Uterus (tissue), 4 donors: ENCODE results near the gene CNNM2. TPM values are rescaled to one million over a fixed set of nuclear protein-coding genes. Genes with fewer than 3 reads are reported as not detected.

Source experiments
- DNase-seq, 2 donors: peaks; one replicate each; pipeline ENCODE4 v3.0.0-alpha.2; 2019 to 2020
- H3K27ac ChIP-seq, 2 donors: fragments of 200-600 bp; sonication (generic); 1 replicate in 1 of 2; 2 replicates in 1 of 2; pipeline ENCODE4 v1.5.1; 2016 to 2018
- H3K27me3 ChIP-seq, 2 donors: fragments of 200-600 bp; sonication (generic); one replicate each; pipeline ENCODE4 v1.5.1; 2018 to 2019; ENCODE audit warnings: control low read depth in 1 of 2
- H3K36me3 ChIP-seq, 2 donors: fragments of 200-600 bp; sonication (generic); one replicate each; pipeline ENCODE4 v1.5.1; 2019; ENCODE audit warnings: control low read depth in 1 of 2
- H3K4me1 ChIP-seq, 2 donors: fragments of 200-600 bp; sonication (generic); one replicate each; pipeline ENCODE4 v1.5.1; 2018 to 2019; ENCODE audit warnings: control low read depth in 1 of 2
- H3K4me3 ChIP-seq, 2 donors: fragments of 200-600 bp; sonication (generic); 1 replicate in 1 of 2; 2 replicates in 1 of 2; pipeline ENCODE4 v1.5.1; 2018 to 2019; ENCODE audit warnings: mild to moderate bottlenecking in 1 of 2
- H3K9me3 ChIP-seq, 2 donors: fragments of 200-600 bp; sonication (generic); one replicate each; pipeline ENCODE4 v1.5.1; 2019; ENCODE audit warnings: control low read depth in 1 of 2
- CTCF ChIP-seq, 4 experiments: fragments of 200-600 bp in 2 of 4; fragments of 450-650 bp in 2 of 4; sonication (generic) in 2 of 4; IDR thresholded peaks; one replicate each; pipeline ENCODE4 v1.5.1; 2016 to 2019; ENCODE audit warnings: antibody characterized with exemption in 4 of 4, mild to moderate bottlenecking in 2 of 4, moderate library complexity in 1 of 4
- POLR2A ChIP-seq, 2 donors: fragments of 450-650 bp; IDR thresholded peaks; one replicate each; pipeline ENCODE4 v1.6.1; 2016; ENCODE audit warnings: antibody characterized with exemption in 2 of 2, mild to moderate bottlenecking in 1 of 2, moderate library complexity in 1 of 2
- intact Hi-C: fragments of 100-400 bp; cut with DNase I; formaldehyde crosslinking; loops from one replicate; pipeline ENCODE4 v1.15.1; 2023; ENCODE audit warnings: low total_unique reads
- total RNA-seq, 4 donors: library from RNA; depleted of rRNA in 3 of 4; stranded (reverse); fragments of >200 nt in 3 of 4; gene quantifications; one replicate each; pipeline versions ENCODE4 v1.1.0 to v1.2.4, GENCODE V29; 2014 to 2023
- donor health status: DM: yes; HTN: yes; CAD: no.

CNNM2 gene
- total RNA-seq, 4 donors from 2014 or later, result 5.1 to 11.0 (median 7.4) TPM

- no peaks in the 10 kb centered on the region for H3K36me3 ChIP-seq
- H3K27ac ChIP-seq, result peak overlapping the region; percentile 22 to 59
- no peaks in the 10 kb centered on the region for H3K9me3 ChIP-seq
- H3K4me3 ChIP-seq, result no peak overlapping the region
- intact Hi-C loops, result no loop called here
- TF ChIP-seq CTCF (IDR thresholded peaks at IDR 0.05), result no peak
- TF ChIP-seq POLR2A (IDR thresholded peaks at IDR 0.05), result no peak
- DNase-seq, result no peak
- no peaks in the 10 kb centered on the region for H3K4me1 ChIP-seq
- no peaks in the 10 kb centered on the region for H3K27me3 ChIP-seq
Observed at GRCh38 chr10:103058034-103058433, 139.9 kb downstream of the CNNM2 start.

DNA sequence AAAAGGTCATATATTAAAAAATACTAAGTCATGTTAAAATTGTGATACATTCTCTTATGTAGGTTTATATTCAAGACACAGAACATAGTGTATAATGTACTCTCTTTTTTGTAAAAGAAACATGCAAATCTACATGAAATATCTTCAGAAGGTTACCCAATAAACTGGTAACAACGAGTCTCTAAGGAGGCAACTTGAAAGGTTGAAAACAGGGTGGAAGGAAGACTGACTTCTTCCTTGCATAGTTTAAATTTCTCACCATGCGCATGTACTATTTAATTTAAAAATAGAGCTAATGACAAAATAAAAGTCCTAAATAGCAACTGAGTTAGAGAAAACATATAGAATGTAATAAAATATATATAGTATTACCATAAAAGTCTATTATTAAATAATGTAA, 142.5 kb downstream of the CNNM2 start:
- H3K27me3 ChIP-seq, result no peaks in the 10 kb centered on the region
- H3K4me1 ChIP-seq, result no peaks in the 10 kb centered on the region
- no peak overlapping the region for H3K4me3 ChIP-seq
- H3K27ac ChIP-seq, result no peak overlapping the region
- H3K36me3 ChIP-seq, result no peaks in the 10 kb centered on the region
- intact Hi-C loops, result no loop called here
- TF ChIP-seq CTCF (IDR thresholded peaks at IDR 0.05) (no peak), POLR2A (IDR thresholded peaks at IDR 0.05) (no peak)
- no peak for DNase-seq
- no peaks in the 10 kb centered on the region for H3K9me3 ChIP-seq

GRCh38 chr10:103062854-103063590, 144.9 kb downstream of the CNNM2 start:
- Histone ChIP-seq H3K36me3 (no peaks in the 10 kb centered on the region), H3K9me3 (no peaks in the 10 kb centered on the region), H3K27me3 (no peaks in the 10 kb centered on the region), H3K4me3 (no peak overlapping the region), H3K27ac (no peak overlapping the region), H3K4me1 (no peaks in the 10 kb centered on the region)
- TF ChIP-seq POLR2A (IDR thresholded peaks at IDR 0.05) (no peak), CTCF (IDR thresholded peaks at IDR 0.05) (no peak)
- intact Hi-C loops, result no loop called here
- no peak for DNase-seq

GRCh38 chr10:103064956-103065355, 146.9 kb downstream of the CNNM2 start:
- no peak for TF ChIP-seq POLR2A (IDR thresholded peaks at IDR 0.05)
- TF ChIP-seq CTCF (IDR thresholded peaks at IDR 0.05), result no peak
- DNase-seq, result no peak
- no peak overlapping the region for H3K4me3 ChIP-seq
- no peaks in the 10 kb centered on the region for H3K9me3 ChIP-seq
- H3K27me3 ChIP-seq, result no peaks in the 10 kb centered on the region
- H3K4me1 ChIP-seq, result no peaks in the 10 kb centered on the region
- intact Hi-C loops, result loop anchor here (5.0 kb wide), 1 partner anchor 148 kb away; the partner anchor contains the start of gene CNNM2
- H3K27ac ChIP-seq, result no peak overlapping the region
- no peaks in the 10 kb centered on the region for H3K36me3 ChIP-seq
